ENCODE measurements around the gene BTF3.

The BTF3 gene

GRCh38 chr5:73525606-73526203 lies 27.5 kb downstream of the BTF3 start:
- Histone ChIP-seq H2BK5ac (ENCODE audit: low read length) (no peak overlapping the region), H3K9ac (ENCODE audit: low read depth, low read length, poor library complexity) (no peak overlapping the region), H2AK5ac (ENCODE audit: low read depth, low read length) (no peak overlapping the region), H3K4ac (ENCODE audit: low read length) (no peak overlapping the region), H4K8ac (ENCODE audit: low read depth, low read length) (no peak overlapping the region), H3K9me3 (replicated peaks in 1 of 2; ENCODE audit: control insufficient read depth in 2 of 2, insufficient read depth in 1 of 2, low read depth in 1 of 2, low read length in 2 of 2) (no peaks in the 10 kb centered on the region), H3K4me1 (ENCODE audit: control insufficient read depth in 2 of 2, insufficient read depth in 1 of 2, low read depth in 1 of 2, low read length in 2 of 2) (no peaks in the 10 kb centered on the region), H2BK12ac (ENCODE audit: low read length) (no peak overlapping the region), H2AFZ (ENCODE audit: low read length) (no peak overlapping the region), H3K27ac (replicated peaks; ENCODE audit: low read length) (no peak overlapping the region), H3K4me3 (ENCODE audit: low read length in 2 of 2) (no peak overlapping the region), H4K91ac (ENCODE audit: low read depth, low read length, poor library complexity) (no peak overlapping the region), H3K4me2 (ENCODE audit: insufficient read depth, low read length, poor library complexity, severe bottlenecking) (no peak overlapping the region), H3K27me3 (ENCODE audit: control insufficient read depth in 3 of 3, insufficient read depth in 3 of 3, low read depth in 1 of 3, low read length in 3 of 3) (peaks cover 0 to 40% (median 0%) of the 10 kb centered on the region in 3 experiments), H3K14ac (ENCODE audit: low read length) (no peak overlapping the region), H3K23ac (ENCODE audit: low read depth, low read length, poor library complexity) (no peak overlapping the region), H3K79me1 (ENCODE audit: low read depth, low read length) (no peaks in the 10 kb centered on the region), H3K18ac (ENCODE audit: low read length) (no peak overlapping the region), H3K36me3 (replicated peaks in 1 of 2; ENCODE audit: control insufficient read depth in 2 of 2, insufficient read depth in 2 of 2, low read length in 2 of 2) (no peaks in the 10 kb centered on the region), H2BK120ac (ENCODE audit: low read depth, low read length) (no peak overlapping the region), H2BK15ac (ENCODE audit: low read length) (no peak overlapping the region)
- no peak for DNase-seq (ENCODE audit: low spot score)
- WGBS, 2 donors (ENCODE audit: extremely low coverage in 2 of 2, insufficient read length in 2 of 2, insufficient replicate concordance in 1 of 2): no CpG with 5 or more reads among the region's 3 CpGs

- Histone ChIP-seq H2AK5ac (ENCODE audit: low read depth, low read length) (no peak overlapping the region), H3K27me3 (ENCODE audit: control insufficient read depth in 3 of 3, insufficient read depth in 3 of 3, low read depth in 1 of 3, low read length in 3 of 3) (peaks cover 0 to 41% (median 0%) of the 10 kb centered on the region in 3 experiments), H4K91ac (ENCODE audit: low read depth, low read length, poor library complexity) (no peak overlapping the region), H3K4me3 (ENCODE audit: low read length in 2 of 2) (no peak overlapping the region), H3K36me3 (replicated peaks in 1 of 2; ENCODE audit: control insufficient read depth in 2 of 2, insufficient read depth in 2 of 2, low read length in 2 of 2) (no peaks in the 10 kb centered on the region), H2BK15ac (ENCODE audit: low read length) (no peak overlapping the region), H3K79me1 (ENCODE audit: low read depth, low read length) (no peaks in the 10 kb centered on the region), H2BK5ac (ENCODE audit: low read length) (no peak overlapping the region), H3K18ac (ENCODE audit: low read length) (no peak overlapping the region), H3K27ac (replicated peaks; ENCODE audit: low read length) (no peak overlapping the region), H2BK12ac (ENCODE audit: low read length) (no peak overlapping the region), H3K14ac (ENCODE audit: low read length) (no peak overlapping the region), H3K9ac (ENCODE audit: low read depth, low read length, poor library complexity) (no peak overlapping the region), H2BK120ac (ENCODE audit: low read depth, low read length) (no peak overlapping the region), H3K23ac (ENCODE audit: low read depth, low read length, poor library complexity) (no peak overlapping the region), H2AFZ (ENCODE audit: low read length) (no peak overlapping the region), H3K4me1 (ENCODE audit: control insufficient read depth in 2 of 2, insufficient read depth in 1 of 2, low read depth in 1 of 2, low read length in 2 of 2) (no peaks in the 10 kb centered on the region), H3K4ac (ENCODE audit: low read length) (no peak overlapping the region), H3K9me3 (replicated peaks in 1 of 2; ENCODE audit: control insufficient read depth in 2 of 2, insufficient read depth in 1 of 2, low read depth in 1 of 2, low read length in 2 of 2) (no peaks in the 10 kb centered on the region), H3K4me2 (ENCODE audit: insufficient read depth, low read length, poor library complexity, severe bottlenecking) (no peak overlapping the region), H4K8ac (ENCODE audit: low read depth, low read length) (no peak overlapping the region)
- WGBS, 2 donors (ENCODE audit: extremely low coverage in 2 of 2, insufficient read length in 2 of 2, insufficient replicate concordance in 1 of 2): no CpG with 5 or more reads among the region's 3 CpGs
- DNase-seq (ENCODE audit: low spot score): no peak
Observed at GRCh38 chr5:73528248-73528647, 30.0 kb downstream of the BTF3 start.

- Histone ChIP-seq H3K79me1 (ENCODE audit: low read depth, low read length) (no peaks in the 10 kb centered on the region), H3K4ac (ENCODE audit: low read length) (no peak overlapping the region), H3K4me3 (ENCODE audit: low read length in 2 of 2) (no peak overlapping the region), H3K9me3 (replicated peaks in 1 of 2; ENCODE audit: control insufficient read depth in 2 of 2, insufficient read depth in 1 of 2, low read depth in 1 of 2, low read length in 2 of 2) (no peaks in the 10 kb centered on the region), H3K36me3 (replicated peaks in 1 of 2; ENCODE audit: control insufficient read depth in 2 of 2, insufficient read depth in 2 of 2, low read length in 2 of 2) (no peaks in the 10 kb centered on the region), H3K27ac (replicated peaks; ENCODE audit: low read length) (no peak overlapping the region), H3K9ac (ENCODE audit: low read depth, low read length, poor library complexity) (no peak overlapping the region), H2AFZ (ENCODE audit: low read length) (no peak overlapping the region), H3K18ac (ENCODE audit: low read length) (no peak overlapping the region), H3K23ac (ENCODE audit: low read depth, low read length, poor library complexity) (no peak overlapping the region), H3K4me1 (ENCODE audit: control insufficient read depth in 2 of 2, insufficient read depth in 1 of 2, low read depth in 1 of 2, low read length in 2 of 2) (no peaks in the 10 kb centered on the region), H2BK5ac (ENCODE audit: low read length) (no peak overlapping the region), H2BK120ac (ENCODE audit: low read depth, low read length) (no peak overlapping the region), H4K91ac (ENCODE audit: low read depth, low read length, poor library complexity) (no peak overlapping the region), H3K14ac (ENCODE audit: low read length) (no peak overlapping the region), H3K27me3 (ENCODE audit: control insufficient read depth in 3 of 3, insufficient read depth in 3 of 3, low read depth in 1 of 3, low read length in 3 of 3) (peaks cover 0 to 41% (median 0%) of the 10 kb centered on the region in 3 experiments), H2BK12ac (ENCODE audit: low read length) (no peak overlapping the region), H4K8ac (ENCODE audit: low read depth, low read length) (no peak overlapping the region), H3K4me2 (ENCODE audit: insufficient read depth, low read length, poor library complexity, severe bottlenecking) (no peak overlapping the region), H2BK15ac (ENCODE audit: low read length) (no peak overlapping the region), H2AK5ac (ENCODE audit: low read depth, low read length) (no peak overlapping the region)
- WGBS, 2 donors (ENCODE audit: extremely low coverage in 2 of 2, insufficient read length in 2 of 2, insufficient replicate concordance in 1 of 2): no CpG with 5 or more reads among the region's 1 CpG
- no peak for DNase-seq (ENCODE audit: low spot score)
Observed at GRCh38 chr5:73529081-73529480, 30.8 kb downstream of the BTF3 start.

DNA sequence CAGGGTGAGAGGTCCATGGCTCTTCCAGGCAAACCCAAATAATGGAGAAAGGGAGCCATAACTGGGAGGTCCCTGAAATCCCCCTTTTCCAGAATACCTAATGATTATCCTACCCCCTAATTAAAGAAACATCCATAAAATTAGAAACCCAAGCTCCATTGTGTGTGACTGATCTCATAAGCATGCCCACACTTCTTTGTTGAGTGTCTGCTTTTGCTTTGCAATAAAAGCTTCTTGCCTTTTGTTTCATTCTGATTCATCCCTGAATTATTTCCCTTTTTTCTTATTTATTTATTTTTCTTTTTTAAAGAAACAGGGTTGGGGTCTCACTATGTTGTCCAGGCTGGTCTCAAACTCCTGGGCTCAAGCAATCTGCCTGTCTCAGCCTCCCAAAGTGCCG lies 33.1 kb downstream of the BTF3 start:
- H4K8ac ChIP-seq (ENCODE audit: low read depth, low read length): no peak overlapping the region
- H3K4ac ChIP-seq (ENCODE audit: low read length): no peak overlapping the region
- H3K27me3 ChIP-seq (ENCODE audit: control insufficient read depth in 3 of 3, insufficient read depth in 3 of 3, low read depth in 1 of 3, low read length in 3 of 3): peaks cover 0 to 39% (median 0%) of the 10 kb centered on the region in 3 experiments
- H3K36me3 ChIP-seq (replicated peaks in 1 of 2; ENCODE audit: control insufficient read depth in 2 of 2, insufficient read depth in 2 of 2, low read length in 2 of 2): no peaks in the 10 kb centered on the region
- no peak overlapping the region for H4K91ac ChIP-seq (ENCODE audit: low read depth, low read length, poor library complexity)
- H2BK12ac ChIP-seq (ENCODE audit: low read length): no peak overlapping the region
- H3K23ac ChIP-seq (ENCODE audit: low read depth, low read length, poor library complexity): no peak overlapping the region
- no peak overlapping the region for H2AK5ac ChIP-seq (ENCODE audit: low read depth, low read length)
- H3K4me2 ChIP-seq (ENCODE audit: insufficient read depth, low read length, poor library complexity, severe bottlenecking): no peak overlapping the region
- H2AFZ ChIP-seq (ENCODE audit: low read length): no peak overlapping the region
- H3K14ac ChIP-seq (ENCODE audit: low read length): no peak overlapping the region
- H2BK5ac ChIP-seq (ENCODE audit: low read length): no peak overlapping the region
- H3K4me1 ChIP-seq (ENCODE audit: control insufficient read depth in 2 of 2, insufficient read depth in 1 of 2, low read depth in 1 of 2, low read length in 2 of 2): no peaks in the 10 kb centered on the region
- no peaks in the 10 kb centered on the region for H3K9me3 ChIP-seq (replicated peaks in 1 of 2; ENCODE audit: control insufficient read depth in 2 of 2, insufficient read depth in 1 of 2, low read depth in 1 of 2, low read length in 2 of 2)
- H3K18ac ChIP-seq (ENCODE audit: low read length): no peak overlapping the region
- no peak overlapping the region for H2BK120ac ChIP-seq (ENCODE audit: low read depth, low read length)
- no peaks in the 10 kb centered on the region for H3K79me1 ChIP-seq (ENCODE audit: low read depth, low read length)
- no peak overlapping the region for H2BK15ac ChIP-seq (ENCODE audit: low read length)
- no peak overlapping the region for H3K4me3 ChIP-seq (ENCODE audit: low read length in 2 of 2)
- no peak overlapping the region for H3K27ac ChIP-seq (replicated peaks; ENCODE audit: low read length)
- DNase-seq (ENCODE audit: low spot score): no peak
- WGBS, 2 donors (ENCODE audit: extremely low coverage in 2 of 2, insufficient read length in 2 of 2, insufficient replicate concordance in 1 of 2): no CpG with 5 or more reads among the region's 1 CpG
- no peak overlapping the region for H3K9ac ChIP-seq (ENCODE audit: low read depth, low read length, poor library complexity)
